NCI-H1092 treated with DMSO at 0.1 percent for 48 hours (cell line): ENCODE measurements around the gene CNKSR3.

ENCODE experiments used
- DNase-seq: peaks from one replicate; lab custom pipeline; 2025; lab: John Stamatoyannopoulos, UW

The CNKSR3 gene

GRCh38 chr6:154457046-154457713, 53.3 kb downstream of the CNKSR3 start:
- no peak for DNase-seq

GRCh38 chr6:154453329-154453728, 57.2 kb downstream of the CNKSR3 start:
- no peak for DNase-seq

DNA sequence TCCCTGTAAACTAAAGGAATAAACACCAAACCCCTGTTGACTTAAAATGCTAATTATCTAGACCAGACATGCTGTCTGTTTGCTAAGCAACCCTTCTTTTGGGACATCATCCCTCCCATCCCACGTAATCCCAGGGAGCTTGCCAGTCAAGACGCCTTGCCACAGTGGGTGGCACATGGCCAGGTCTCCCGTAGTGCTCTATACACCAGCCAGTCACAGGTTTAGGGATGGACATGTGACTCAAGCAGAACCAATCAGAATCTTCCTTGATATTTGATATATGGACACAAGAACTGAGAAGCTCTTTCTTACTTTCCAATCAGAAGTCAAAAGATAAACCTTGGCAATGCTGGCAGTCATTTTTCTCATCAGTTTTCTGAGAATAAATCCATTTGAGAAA, 60.0 kb downstream of the CNKSR3 start:
- no peak for DNase-seq

DNA sequence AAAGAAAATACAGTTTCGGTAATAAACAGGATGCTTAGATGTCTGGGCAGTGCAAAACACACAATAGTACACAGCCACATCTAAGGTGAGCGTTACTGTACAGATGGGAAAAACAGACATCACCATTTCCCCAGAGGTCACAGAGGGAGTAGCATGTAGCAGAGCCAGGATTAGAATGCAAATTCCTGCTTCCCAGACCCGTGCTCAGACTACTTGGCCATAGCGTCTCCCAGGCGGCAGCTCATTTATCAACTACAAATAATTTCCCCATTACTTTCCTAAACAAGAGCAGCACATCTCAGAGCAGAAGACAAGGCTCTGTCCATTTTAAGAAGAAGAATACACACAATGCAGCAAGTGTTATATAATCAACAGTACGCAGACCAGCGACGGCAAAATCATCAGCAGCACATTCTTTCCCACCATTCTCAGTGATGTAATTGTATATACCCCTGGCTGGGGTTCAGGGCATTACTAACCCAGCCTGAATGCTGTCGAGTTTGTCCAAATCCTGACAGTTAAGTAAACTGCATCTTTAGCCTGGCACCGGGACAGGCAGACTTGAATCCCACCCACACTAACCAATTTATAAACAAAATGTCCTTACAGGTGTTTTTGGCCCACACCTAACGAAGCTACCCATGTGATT, 61.9 kb downstream of the CNKSR3 start:
- DNase-seq, result peak; percentile 79

GRCh38 chr6:154447954-154448353, 62.5 kb downstream of the CNKSR3 start:
- DNase-seq, result peak; percentile 45

GRCh38 chr6:154446984-154447383, 63.5 kb downstream of the CNKSR3 start:
- DNase-seq, result no peak

- DNase-seq, result no peak
These were observed 65.1 kb downstream of the CNKSR3 start for GRCh38 chr6:154445417-154445816.

DNA sequence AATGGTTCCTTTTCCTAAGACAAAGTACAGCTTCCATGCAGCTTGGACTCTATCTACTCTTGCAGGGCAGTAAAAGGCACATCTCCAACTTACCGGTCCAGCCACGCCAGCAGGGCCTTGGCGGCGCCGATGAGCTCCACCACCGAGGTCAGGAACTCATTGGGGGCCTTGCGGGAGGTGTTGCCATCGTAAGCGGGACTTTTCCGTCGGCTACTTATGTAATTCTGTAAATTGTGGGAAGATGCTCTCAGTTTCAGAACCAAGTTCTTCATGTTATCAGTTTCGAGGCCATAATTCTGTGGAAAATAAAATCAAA, 68.5 kb downstream of the CNKSR3 start:
- no peak for DNase-seq

DNA sequence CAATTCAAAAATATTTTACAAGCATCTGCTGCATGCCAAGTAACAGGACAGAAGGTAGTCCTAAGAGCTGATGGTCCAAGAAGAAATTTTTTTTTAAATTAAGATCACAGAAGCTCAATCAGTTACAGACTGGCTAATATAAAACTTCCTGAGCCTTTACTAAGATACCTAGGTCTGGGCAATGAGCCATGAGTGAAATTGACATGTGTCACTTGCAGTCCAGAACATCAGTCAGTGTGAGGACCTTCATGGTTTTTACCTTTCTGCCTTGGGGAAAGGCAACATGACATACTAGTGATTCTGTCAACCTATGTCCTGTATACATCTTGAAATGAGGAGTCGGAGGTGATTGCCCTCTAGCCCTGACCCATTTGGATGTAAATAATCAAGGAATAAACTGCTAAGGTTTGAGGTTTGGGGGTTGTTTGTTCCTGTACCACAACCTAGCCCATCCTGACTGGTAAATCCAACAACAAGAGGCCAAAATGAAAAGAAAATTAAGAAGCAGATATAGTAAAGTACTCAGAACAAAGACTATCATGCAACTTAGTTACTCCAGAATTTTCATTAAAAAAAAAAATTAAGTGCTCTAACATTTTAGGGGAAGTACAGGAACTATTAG, 70.0 kb downstream of the CNKSR3 start:
- no peak for DNase-seq

- no peak for DNase-seq
These were observed 70.5 kb downstream of the CNKSR3 start for GRCh38 chr6:154440022-154440421.

- no peak for DNase-seq
These were observed 71.5 kb downstream of the CNKSR3 start for GRCh38 chr6:154438882-154439415.

- DNase-seq, result no peak
These were observed 75.0 kb downstream of the CNKSR3 start for GRCh38 chr6:154435400-154435945.

GRCh38 chr6:154434662-154435061, 75.8 kb downstream of the CNKSR3 start:
- no peak for DNase-seq

DNA sequence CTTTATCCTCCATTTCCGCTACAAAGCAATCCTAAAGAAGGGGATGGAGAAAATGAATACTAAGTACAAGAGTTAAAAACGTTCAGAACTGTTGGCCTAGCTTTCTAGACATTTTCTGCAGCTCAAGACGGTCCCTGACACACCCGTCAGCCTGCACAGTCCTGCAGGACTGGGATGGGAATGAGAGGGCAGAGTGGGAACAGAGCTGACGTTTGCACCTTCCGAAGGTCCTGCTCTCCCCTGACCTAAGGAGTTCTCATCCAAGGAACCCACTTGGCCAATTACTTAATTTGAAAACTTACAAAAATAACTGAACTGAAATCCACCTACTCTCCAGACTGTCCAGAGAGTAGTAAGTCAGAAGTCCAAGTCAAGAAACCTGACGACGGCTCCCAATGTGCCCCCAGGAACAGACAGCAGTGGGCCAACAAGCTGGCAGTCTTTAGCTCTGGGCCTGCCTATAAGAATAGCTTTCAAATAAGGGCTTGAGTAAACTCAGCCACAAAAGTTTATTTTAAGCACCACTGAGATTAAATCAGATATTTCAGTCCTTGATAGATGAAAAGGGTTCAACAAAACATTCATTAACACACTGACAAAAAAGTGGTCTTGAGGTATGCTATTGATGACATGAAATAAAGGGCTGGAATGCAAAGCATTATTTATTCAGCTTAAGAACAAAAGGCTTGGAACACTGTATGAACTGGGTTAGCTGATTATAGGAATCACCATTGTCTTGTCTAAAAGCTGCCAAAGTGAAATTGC, 76.8 kb downstream of the CNKSR3 start:
- no peak for DNase-seq

DNA sequence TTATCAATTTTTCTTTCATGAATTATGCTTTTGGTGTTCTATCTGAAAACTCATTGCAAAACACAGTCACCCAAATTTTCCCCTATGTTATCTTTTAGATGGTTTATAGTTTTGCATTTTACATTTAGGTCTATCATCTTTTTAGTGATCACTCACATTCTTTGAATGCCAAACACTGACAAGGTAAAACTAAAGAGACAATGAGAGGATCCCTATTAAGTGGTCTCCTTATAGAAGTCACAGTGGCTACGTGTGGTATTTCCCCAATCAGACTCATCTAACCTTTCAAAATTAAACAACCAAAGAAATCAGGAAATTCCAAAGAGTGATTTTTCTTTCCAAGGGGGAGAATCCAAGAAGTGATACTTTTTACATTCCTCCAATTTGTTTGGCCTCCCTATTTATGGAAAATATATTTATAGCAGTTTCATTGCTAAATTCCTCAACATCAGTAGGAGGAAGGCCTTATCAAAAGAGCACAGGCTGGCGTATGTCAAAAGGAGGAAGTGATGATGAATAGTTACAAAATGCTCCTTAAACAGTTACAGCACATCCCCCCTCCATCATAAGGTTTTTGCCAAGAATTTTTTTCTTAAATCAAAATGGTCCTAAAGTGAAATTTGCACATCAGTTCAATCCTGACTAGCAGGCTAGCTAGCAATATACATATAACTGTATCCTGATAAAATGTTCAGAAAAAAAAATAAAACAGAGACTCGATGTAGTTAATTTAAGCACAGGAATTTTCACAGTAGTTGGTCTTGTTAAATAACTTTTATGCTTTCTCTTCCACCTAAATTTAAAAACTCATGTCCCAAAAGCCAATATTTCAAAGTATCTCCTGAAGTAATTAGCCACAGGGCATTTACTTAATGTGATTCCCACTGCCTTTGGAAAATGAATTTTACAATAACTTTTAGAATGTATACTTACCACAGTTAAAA, 77.7 kb downstream of the CNKSR3 start:
- DNase-seq, result no peak

DNA sequence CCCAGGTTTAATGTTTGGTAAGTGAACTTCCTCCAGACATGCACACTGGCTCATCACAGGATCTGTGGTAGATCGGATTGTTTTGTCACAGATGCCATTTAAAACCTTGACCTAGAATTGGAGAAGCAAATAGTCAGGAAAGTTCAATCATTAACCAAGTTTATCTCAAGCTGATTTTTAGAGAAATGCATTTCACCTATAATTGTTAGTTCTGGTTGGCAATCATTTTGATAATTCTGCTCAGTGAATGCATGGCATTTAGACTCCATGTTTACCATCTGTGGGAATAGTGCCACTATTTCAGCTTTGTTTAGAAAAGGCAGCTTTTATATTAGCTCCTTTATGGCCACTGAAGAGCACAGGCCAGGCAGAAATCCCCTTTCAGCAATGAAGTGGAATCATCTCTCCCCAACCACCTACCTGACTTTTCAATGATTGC, 80.0 kb downstream of the CNKSR3 start:
- no peak for DNase-seq

DNA sequence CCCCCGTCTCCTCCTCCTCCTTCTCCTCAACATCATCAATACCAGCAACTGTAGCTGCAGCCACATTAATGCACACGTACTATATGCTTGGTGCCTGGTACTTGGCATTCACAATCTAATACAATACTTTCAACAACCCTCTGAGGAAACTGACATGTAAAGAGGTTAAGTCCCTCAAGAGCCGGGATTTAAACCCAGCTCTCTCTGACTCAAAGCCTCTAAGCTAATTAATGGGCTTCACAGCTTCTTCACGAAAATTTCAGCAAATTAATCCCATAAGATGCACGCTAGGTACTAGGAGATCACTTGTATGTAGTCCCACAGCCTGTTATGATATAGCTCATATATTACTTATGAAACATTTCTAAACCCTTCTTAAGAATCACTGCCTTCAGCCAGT, 80.8 kb downstream of the CNKSR3 start:
- DNase-seq, result no peak

DNA sequence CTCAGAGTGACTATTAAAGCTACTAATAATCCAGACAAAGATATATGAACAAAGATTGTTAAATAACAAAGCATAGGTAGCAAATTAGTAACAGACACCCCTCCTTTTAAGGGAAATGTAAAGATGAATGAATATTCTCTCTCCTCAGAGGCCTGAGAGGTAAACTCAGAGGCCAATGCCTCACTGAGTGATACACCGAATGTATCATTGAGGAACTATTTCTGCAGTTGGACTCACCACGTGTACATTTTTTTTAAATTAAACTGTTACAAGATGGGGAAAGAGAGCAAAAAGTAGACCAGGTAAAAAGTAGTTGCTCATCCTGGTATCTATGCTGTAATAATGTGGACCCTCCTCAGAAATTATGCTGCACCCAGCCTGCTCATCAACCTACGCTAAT, 81.6 kb downstream of the CNKSR3 start:
- DNase-seq, result no peak

DNA sequence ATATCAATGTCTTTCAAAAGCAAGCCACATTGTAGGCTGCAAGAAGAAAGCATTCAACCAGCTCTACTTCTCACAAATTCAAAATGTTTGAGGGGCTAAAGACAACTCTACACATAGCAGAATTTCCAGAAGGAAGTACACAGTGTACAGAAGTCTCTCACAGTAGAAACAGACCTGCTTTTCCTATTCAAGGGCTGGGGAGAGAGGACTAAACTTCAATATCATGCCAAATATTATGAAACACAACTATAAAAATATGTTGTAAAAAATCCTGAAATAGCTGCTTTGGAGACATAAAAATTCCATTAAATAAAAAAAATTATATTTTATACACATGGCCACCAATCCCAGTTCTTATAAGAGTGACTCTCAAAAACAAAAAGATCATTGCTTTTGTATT, 83.0 kb downstream of the CNKSR3 start:
- DNase-seq, result no peak

DNA sequence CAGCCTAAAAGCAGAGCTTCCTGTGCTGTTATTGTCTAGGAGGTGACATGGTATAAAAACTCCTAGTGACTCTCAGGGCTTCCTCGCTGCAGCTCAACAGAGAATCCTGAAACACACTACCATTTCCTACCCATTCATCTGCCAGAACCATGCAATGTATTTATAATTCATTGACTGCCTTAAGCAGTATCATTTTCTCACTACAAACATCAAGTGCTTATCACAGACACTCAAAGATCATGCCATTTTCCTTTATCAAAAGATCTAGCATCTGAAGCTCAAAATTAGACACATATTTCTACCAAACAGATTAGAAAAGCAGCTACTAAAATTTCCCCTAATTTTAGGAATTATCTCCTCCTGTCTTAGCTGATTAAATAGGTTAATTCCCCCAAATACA, 83.5 kb downstream of the CNKSR3 start:
- DNase-seq, result no peak

GRCh38 chr6:154425034-154425433, 85.5 kb downstream of the CNKSR3 start:
- no peak for DNase-seq
